HCT116 (cell line): ENCODE measurements around the gene SEPTIN5. TPM values are rescaled to one million over a fixed set of nuclear protein-coding genes. Genes with fewer than 3 reads are reported as not detected.
A peak's percentile ranks its signal among the peaks of the same experiment; 100 is the strongest.

Experiments used
- ATAC-seq: fragments of 200-7000 bp; cut with Tn5 transposase; 2 replicates; pipeline ENCODE4 v1.9.1; 2020; ENCODE audit warnings: mild to moderate bottlenecking, moderate library complexity
- BruUV-seq: library from RNA; stranded (reverse); fragments of 400-500 nt; replicated peaks from 2 replicates; lab custom pipeline; 2021; lab: Mats Ljungman, UMichigan
- CTCF ChIA-PET: fragments of 300-600 bp; sonication (Branson Sonifier 250); formaldehyde crosslinking; loops from one replicate; lab custom pipeline; 2021; ENCODE audit warnings: antibody characterized with exemption; lab: Charles Lee
- POLR2A ChIA-PET: fragments of 300-600, 350-600 bp; sonication (Branson Sonifier 250); formaldehyde crosslinking; loops from one replicate; lab custom pipeline; 2021; ENCODE audit warnings: antibody characterized with exemption; lab: Charles Lee
- RAD21 ChIA-PET, 2 experiments: fragments of 300-600 bp; sonication (Branson Sonifier 250); formaldehyde crosslinking; loops; one replicate each; lab custom pipeline; 2023; ENCODE audit warnings: low total read pairs in 2 of 2; ENCODE audit not compliant: uncharacterized antibody in 2 of 2, unreplicated experiment in 2 of 2, low non-redundant PET in 1 of 2; lab: Charles Lee
- DNase-seq: peaks from one replicate; pipeline ENCODE4 v3.0.0-alpha.2; 2010; ENCODE audit warnings: low read depth, low spot score
- H2AFZ ChIP-seq: fragments of 200-600 bp; shearing (Covaris generic), sonication (generic); 2 replicates; pipeline ENCODE4 v1.6.1; 2017; ENCODE audit warnings: low read depth, mixed run types, mixed read lengths, antibody characterized with exemption, low read length; ENCODE audit not compliant: poor library complexity, severe bottlenecking
- H3K27ac ChIP-seq: 2 replicates; pipeline ENCODE4 v1.5.1; 2012; ENCODE audit warnings: low read depth, low read length
- H3K27me3 ChIP-seq: fragments of 200-600 bp; sonication (generic); 2 replicates; pipeline ENCODE4 v1.6.1; 2016; ENCODE audit warnings: mixed run types, low read length, mixed read lengths; ENCODE audit not compliant: insufficient read depth
- H3K36me3 ChIP-seq, 2 experiments: fragments of 200-500 bp in 1 of 2; fragments of 200-600 bp in 1 of 2; sonication (Bioruptor generic) in 1 of 2; sonication (generic) in 1 of 2; 2 replicates each; pipeline versions ENCODE4 v1.5.1 to v1.6.1; 2014 to 2016; ENCODE audit warnings: low read length in 2 of 2, inconsistent platforms in 1 of 2, mixed read lengths in 1 of 2, mixed run types in 1 of 2; ENCODE audit not compliant: insufficient read depth in 2 of 2, control insufficient read depth in 1 of 2
- H3K4me1 ChIP-seq, 2 experiments: fragments of 200-600 bp in 1 of 2; sonication (generic) in 1 of 2; 2 replicates each; pipeline versions ENCODE4 v1.5.1 to v1.6.1; 2012 to 2017; ENCODE audit warnings: low read length in 2 of 2, inconsistent platforms in 1 of 2, mild to moderate bottlenecking in 1 of 2, mixed read lengths in 1 of 2, mixed run types in 1 of 2, moderate library complexity in 1 of 2; ENCODE audit not compliant: insufficient read depth in 2 of 2, control insufficient read depth in 1 of 2
- H3K4me2 ChIP-seq: fragments of 200-600 bp; sonication (generic); 2 replicates; pipeline ENCODE4 v1.6.1; 2017; ENCODE audit warnings: mixed run types, low read length, mixed read lengths
- H3K4me3 ChIP-seq, 2 experiments: fragments of 200-600 bp in 1 of 2; sonication (generic) in 1 of 2; replicated peaks in 1 of 2; 2 replicates each; pipeline ENCODE4 v1.5.1; 2011 to 2016; ENCODE audit warnings: low read length in 2 of 2, control low read depth in 1 of 2, low read depth in 1 of 2, mild to moderate bottlenecking in 1 of 2, mixed read lengths in 1 of 2, mixed run types in 1 of 2
- H3K79me2 ChIP-seq: fragments of 200-600 bp; sonication (generic); 2 replicates; pipeline ENCODE4 v1.6.1; 2017; ENCODE audit warnings: mild to moderate bottlenecking, mixed run types, low read length, moderate library complexity, mixed read lengths; ENCODE audit not compliant: insufficient read depth
- H3K9ac ChIP-seq: fragments of 200-600 bp; sonication (generic); 2 replicates; pipeline ENCODE4 v1.6.1; 2016; ENCODE audit warnings: low read length, mixed read lengths
- H3K9me2 ChIP-seq: fragments of 200-600 bp; sonication (generic), shearing (Covaris generic); 2 replicates; pipeline ENCODE4 v1.6.1; 2017; ENCODE audit warnings: mixed run types, mild to moderate bottlenecking, moderate library complexity; ENCODE audit not compliant: insufficient read depth
- H3K9me3 ChIP-seq, 2 experiments: fragments of 200-500 bp in 1 of 2; fragments of 200-600 bp in 1 of 2; sonication (Bioruptor generic) in 1 of 2; sonication (generic) in 1 of 2; 2 replicates each; pipeline ENCODE4 v1.6.1; 2014 to 2017; ENCODE audit warnings: low read length in 2 of 2, mixed read lengths in 2 of 2, inconsistent platforms in 1 of 2, low read depth in 1 of 2, mild to moderate bottlenecking in 1 of 2, mixed run types in 1 of 2, moderate library complexity in 1 of 2; ENCODE audit not compliant: control insufficient read depth in 1 of 2, insufficient read depth in 1 of 2
- H4K20me1 ChIP-seq: fragments of 200-600 bp; sonication (generic), shearing (Covaris generic); 2 replicates; pipeline ENCODE4 v1.6.1; 2017; ENCODE audit warnings: mixed run types, mild to moderate bottlenecking, moderate library complexity; ENCODE audit not compliant: insufficient read depth
- CEBPB ChIP-seq: IDR thresholded peaks from 2 replicates; pipeline ENCODE4 v1.6.1; 2012; ENCODE audit warnings: low read depth
- RAD21 ChIP-seq: IDR thresholded peaks from 2 replicates; pipeline ENCODE4 v1.6.1; 2012; ENCODE audit warnings: low read depth, mild to moderate bottlenecking
- SIN3A ChIP-seq: IDR thresholded peaks from 2 replicates; pipeline ENCODE4 v1.6.1; 2012; ENCODE audit warnings: low read depth
- TCF7L2 ChIP-seq: IDR thresholded peaks from 2 replicates; pipeline ENCODE4 v1.7.0; 2011; ENCODE audit warnings: borderline replicate concordance, inconsistent platforms; ENCODE audit not compliant: insufficient read depth, insufficient read length; ENCODE audit errors: extremely low read depth
- ZFX ChIP-seq: fragments of 450-650 bp; IDR thresholded peaks from 2 replicates; pipeline ENCODE4 v1.6.1; 2017
- intact Hi-C: fragments of 100-400 bp; cut with micrococcal nuclease; formaldehyde crosslinking; loops from 2 replicates; pipeline ENCODE4 v1.10.0; 2022
- total RNA-seq: library from RNA; stranded (reverse); gene quantifications from one replicate; pipeline ENCODE4 v1.2.1, GENCODE V29; 2021; ENCODE audit not compliant: unreplicated experiment
- TF ChIP-seq, protein P1 (sequence below): IDR thresholded peaks from 2 replicates; pipeline ENCODE4 v1.6.1; 2012; ENCODE audit warnings: low read depth

The SEPTIN5 gene
- total RNA-seq, 1 experiment from 2014 or later: 9.0 TPM

DNA sequence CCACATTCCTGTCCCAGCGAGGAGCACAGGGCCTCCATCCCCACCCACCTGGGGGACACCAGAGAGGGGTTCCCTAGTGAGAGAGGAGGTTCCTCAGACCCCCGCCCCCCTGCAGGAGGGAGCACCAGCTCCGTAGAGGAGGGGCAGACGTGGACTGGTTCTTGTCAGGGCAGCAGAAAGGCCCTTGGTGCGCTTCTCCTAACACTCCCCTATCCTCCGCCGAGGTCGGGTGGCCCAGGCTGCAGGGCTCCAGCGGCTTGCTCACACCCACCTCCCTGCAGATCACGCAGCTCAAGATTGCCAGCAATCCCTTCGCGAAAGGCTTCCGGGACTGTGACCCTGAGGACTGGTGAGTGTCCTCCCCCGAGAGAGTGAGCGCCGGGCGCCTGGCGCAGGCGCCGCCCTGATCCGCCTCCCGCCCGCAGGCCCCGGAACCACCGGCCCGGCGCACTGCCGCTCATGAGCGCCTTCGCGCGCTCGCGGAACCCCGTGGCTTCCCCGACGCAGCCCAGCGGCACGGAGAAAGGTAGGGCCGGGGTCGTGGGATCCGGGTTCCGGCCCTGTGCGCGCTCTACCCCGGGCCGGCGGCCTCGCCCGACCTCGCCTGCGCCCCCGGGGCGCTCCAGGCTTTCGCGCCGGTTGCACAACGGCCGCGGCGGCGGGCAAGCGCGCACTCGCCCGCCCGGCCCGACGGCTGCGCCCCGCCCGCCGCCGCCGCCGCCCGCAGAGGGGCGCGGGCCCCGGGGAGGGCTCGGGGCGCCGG, 51.4 kb downstream of the SEPTIN5 start (continued):
- TF ChIP-seq, protein P1, sequence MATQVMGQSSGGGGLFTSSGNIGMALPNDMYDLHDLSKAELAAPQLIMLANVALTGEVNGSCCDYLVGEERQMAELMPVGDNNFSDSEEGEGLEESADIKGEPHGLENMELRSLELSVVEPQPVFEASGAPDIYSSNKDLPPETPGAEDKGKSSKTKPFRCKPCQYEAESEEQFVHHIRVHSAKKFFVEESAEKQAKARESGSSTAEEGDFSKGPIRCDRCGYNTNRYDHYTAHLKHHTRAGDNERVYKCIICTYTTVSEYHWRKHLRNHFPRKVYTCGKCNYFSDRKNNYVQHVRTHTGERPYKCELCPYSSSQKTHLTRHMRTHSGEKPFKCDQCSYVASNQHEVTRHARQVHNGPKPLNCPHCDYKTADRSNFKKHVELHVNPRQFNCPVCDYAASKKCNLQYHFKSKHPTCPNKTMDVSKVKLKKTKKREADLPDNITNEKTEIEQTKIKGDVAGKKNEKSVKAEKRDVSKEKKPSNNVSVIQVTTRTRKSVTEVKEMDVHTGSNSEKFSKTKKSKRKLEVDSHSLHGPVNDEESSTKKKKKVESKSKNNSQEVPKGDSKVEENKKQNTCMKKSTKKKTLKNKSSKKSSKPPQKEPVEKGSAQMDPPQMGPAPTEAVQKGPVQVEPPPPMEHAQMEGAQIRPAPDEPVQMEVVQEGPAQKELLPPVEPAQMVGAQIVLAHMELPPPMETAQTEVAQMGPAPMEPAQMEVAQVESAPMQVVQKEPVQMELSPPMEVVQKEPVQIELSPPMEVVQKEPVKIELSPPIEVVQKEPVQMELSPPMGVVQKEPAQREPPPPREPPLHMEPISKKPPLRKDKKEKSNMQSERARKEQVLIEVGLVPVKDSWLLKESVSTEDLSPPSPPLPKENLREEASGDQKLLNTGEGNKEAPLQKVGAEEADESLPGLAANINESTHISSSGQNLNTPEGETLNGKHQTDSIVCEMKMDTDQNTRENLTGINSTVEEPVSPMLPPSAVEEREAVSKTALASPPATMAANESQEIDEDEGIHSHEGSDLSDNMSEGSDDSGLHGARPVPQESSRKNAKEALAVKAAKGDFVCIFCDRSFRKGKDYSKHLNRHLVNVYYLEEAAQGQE: no peak
- no peak for TF ChIP-seq CEBPB

DNA sequence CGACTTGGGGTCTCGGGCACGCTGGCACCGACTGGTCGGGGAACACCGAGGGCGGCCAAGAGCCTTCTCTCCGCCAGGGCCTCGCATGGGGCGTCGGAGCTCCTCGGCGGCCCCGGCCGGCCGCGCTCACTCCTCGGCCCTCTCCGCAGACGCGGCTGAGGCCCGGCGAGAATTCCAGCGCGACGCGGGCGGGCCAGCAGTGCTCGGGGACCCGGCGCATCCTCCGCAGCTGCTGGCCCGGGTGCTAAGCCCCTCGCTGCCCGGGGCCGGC, 51.9 kb downstream of the SEPTIN5 start:
- no peak for TF ChIP-seq SIN3A
- peak; percentile 87 for TF ChIP-seq ZFX
- TF ChIP-seq TCF7L2: no peak
- no peak for TF ChIP-seq RAD21
- Histone ChIP-seq H3K27ac (peak overlapping the region; percentile 94), H3K9me3 (no peaks in the 10 kb centered on the region), H3K9ac (peak overlapping the region; percentile 88), H2AFZ (no peak overlapping the region), H3K79me2 (peaks cover 30% of the 10 kb centered on the region), H3K9me2 (no peaks in the 10 kb centered on the region), H4K20me1 (no peaks in the 10 kb centered on the region), H3K4me3 (peak overlapping the region; percentile 72 to 87), H3K4me2 (peak overlapping the region; percentile 97), H3K27me3 (no peaks in the 10 kb centered on the region), H3K36me3 (no peaks in the 10 kb centered on the region), H3K4me1 (peaks cover 12 to 23% of the 10 kb centered on the region in 2 experiments)
- ChIA-PET CTCF (interaction anchor here (1.0 to 2.2 kb wide), 3 partner anchors 10 to 144 kb away, joined by 3 to 10 read pairs (median 7); no protein-coding TSS in a partner anchor), POLR2A (interaction anchor here (1.6 kb wide), 1 partner anchor 10 kb away, joined by 4 read pairs; no protein-coding TSS in a partner anchor), RAD21 (no interaction called here)
- no peak for DNase-seq
- BruUV-seq: no TSS peak
- intact Hi-C loops: loop anchor here (5.0 kb wide), 1 partner anchor 91 kb away; no protein-coding TSS in a partner anchor
- ATAC-seq: peak; percentile 21
